HL-60 (cell line): ENCODE results near the gene PTPRN2.

ENCODE experiments used
- POLR2AphosphoS5 ChIP-seq: IDR thresholded peaks from 2 replicates; pipeline ENCODE4 v1.6.1; 2012; ENCODE audit warnings: low read depth
- TF ChIP-seq, protein P1 (sequence below): IDR thresholded peaks from 2 replicates; pipeline ENCODE4 v1.6.1; 2012; ENCODE audit warnings: low read depth; ENCODE audit not compliant: insufficient replicate concordance
- TF ChIP-seq, protein P2 (sequence below): IDR thresholded peaks from one replicate; pipeline ENCODE4 v1.5.1; 2011; ENCODE audit warnings: low read length, control low read depth, inconsistent platforms; ENCODE audit not compliant: insufficient read depth

DNA sequence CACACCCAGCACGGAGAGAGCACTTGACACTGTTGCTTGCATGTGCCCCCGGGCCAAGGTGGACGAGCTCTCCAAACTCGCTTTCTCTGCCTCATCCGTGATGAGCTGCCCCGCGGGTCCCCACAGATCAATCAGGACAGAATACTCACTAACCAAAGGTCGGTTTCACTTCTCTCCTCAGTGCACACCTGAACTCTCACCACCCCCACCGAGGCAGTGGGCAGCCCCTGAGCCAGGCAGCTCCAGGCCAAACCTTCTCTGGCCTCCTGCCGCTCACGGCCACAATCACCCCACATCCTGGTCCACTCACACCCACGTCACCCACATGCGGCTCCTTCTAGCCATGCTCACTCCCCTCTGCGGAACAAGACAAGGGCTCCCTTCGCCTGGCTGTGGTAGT lies 806.9 kb downstream of the PTPRN2 start:
- TF ChIP-seq, protein P1, sequence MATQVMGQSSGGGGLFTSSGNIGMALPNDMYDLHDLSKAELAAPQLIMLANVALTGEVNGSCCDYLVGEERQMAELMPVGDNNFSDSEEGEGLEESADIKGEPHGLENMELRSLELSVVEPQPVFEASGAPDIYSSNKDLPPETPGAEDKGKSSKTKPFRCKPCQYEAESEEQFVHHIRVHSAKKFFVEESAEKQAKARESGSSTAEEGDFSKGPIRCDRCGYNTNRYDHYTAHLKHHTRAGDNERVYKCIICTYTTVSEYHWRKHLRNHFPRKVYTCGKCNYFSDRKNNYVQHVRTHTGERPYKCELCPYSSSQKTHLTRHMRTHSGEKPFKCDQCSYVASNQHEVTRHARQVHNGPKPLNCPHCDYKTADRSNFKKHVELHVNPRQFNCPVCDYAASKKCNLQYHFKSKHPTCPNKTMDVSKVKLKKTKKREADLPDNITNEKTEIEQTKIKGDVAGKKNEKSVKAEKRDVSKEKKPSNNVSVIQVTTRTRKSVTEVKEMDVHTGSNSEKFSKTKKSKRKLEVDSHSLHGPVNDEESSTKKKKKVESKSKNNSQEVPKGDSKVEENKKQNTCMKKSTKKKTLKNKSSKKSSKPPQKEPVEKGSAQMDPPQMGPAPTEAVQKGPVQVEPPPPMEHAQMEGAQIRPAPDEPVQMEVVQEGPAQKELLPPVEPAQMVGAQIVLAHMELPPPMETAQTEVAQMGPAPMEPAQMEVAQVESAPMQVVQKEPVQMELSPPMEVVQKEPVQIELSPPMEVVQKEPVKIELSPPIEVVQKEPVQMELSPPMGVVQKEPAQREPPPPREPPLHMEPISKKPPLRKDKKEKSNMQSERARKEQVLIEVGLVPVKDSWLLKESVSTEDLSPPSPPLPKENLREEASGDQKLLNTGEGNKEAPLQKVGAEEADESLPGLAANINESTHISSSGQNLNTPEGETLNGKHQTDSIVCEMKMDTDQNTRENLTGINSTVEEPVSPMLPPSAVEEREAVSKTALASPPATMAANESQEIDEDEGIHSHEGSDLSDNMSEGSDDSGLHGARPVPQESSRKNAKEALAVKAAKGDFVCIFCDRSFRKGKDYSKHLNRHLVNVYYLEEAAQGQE: no peak
- TF ChIP-seq, protein P2, sequence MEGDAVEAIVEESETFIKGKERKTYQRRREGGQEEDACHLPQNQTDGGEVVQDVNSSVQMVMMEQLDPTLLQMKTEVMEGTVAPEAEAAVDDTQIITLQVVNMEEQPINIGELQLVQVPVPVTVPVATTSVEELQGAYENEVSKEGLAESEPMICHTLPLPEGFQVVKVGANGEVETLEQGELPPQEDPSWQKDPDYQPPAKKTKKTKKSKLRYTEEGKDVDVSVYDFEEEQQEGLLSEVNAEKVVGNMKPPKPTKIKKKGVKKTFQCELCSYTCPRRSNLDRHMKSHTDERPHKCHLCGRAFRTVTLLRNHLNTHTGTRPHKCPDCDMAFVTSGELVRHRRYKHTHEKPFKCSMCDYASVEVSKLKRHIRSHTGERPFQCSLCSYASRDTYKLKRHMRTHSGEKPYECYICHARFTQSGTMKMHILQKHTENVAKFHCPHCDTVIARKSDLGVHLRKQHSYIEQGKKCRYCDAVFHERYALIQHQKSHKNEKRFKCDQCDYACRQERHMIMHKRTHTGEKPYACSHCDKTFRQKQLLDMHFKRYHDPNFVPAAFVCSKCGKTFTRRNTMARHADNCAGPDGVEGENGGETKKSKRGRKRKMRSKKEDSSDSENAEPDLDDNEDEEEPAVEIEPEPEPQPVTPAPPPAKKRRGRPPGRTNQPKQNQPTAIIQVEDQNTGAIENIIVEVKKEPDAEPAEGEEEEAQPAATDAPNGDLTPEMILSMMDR: no peak
- no peak for TF ChIP-seq POLR2AphosphoS5
